ENCODE measurements around the gene MSMB. TPM values are rescaled to one million over a fixed set of nuclear protein-coding genes. Genes with fewer than 3 reads are reported as not detected.
"Not testable (repeated sequence)": the region's sequence is repeated elsewhere in the genome, so short reads cannot be mapped to it uniquely, and the experiment has no call there.

MSMB gene, protein sequence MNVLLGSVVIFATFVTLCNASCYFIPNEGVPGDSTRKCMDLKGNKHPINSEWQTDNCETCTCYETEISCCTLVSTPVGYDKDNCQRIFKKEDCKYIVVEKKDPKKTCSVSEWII
- not detected in 2 replicates for total RNA-seq

DNA sequence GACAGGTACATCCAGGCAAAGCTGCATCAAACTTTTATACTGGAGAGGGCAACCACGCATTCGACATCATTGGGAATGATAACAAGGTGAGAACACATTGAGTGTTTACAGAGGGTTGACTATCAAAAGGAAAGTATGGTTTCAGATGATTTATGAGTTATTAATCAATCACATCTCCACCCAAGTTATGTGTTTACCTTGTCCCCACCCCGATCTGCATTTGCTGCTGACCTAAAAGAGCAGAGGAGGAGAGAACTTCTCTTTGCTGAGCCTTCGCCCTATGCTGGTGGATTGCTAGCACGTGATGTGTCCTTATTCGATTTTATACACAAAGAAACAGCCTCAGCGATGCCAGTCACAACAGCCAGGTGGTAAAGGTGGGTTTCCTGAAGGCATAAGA, at the start of gene MSMB:
Gene MSMB, minus strand, starts transcription at position 9 of the 400 bp plus-strand sequence. CDS start 32 bp downstream, outside the sequence.
- no peak for DNase-seq (ENCODE audit: low read depth, low spot score)

DNA sequence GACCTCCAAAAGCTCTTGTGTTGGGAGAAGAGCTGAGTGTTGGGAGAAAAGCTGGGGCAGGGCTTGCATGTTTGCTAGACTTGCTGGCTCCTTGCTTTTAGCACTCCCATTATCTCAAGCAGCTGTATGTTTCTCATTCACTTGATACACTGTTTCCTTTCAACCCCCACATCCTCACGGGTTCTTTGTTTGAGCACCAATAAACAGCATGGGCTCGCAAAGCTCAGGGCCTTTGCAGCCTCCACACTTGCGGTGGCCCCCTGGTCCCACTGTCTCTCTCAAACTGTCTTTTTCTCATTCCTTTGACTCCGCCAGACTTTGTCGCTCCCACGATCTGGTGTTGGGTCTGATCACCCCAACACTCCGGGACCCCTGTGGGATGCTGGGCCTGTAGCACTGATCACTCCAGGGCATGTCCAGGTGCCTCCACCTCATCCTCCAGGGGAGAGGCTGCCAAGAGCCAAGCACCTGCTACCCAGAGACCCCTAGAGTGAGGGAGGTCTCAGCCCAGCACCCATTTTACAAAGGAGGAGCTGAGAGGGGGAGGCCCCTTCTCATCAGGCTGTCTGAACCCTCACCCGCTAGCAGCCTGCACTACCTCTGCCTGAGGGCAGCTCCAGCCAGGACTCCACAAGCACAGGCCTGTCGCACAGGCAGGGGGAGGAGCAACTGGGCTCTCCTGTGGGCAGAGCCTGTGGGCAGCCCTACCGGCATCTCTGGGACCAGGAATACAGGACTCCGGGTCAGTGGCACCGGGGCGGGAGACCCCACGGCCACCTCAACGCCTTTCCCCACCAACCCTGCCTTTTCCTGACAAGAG, 49.1 kb upstream of the MSMB start:
- DNase-seq (ENCODE audit: low read depth, low spot score), result no peak

DNA sequence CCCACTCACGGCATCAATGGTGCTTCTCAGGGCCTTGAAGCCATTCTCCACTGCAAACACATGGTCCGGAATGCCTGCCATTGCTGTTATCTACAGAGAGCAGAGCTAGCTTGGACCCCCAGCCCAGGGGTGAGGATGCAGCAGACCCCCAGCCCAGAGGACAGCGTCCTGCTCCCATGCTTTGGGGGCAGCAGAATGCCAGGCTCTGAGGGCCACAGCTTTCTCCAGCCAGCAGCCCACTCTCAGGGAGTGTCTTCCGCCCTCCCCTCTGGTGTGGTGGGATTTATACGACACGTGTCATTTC, 48.1 kb upstream of the MSMB start:
- no peak for DNase-seq (ENCODE audit: low read depth, low spot score)

DNA sequence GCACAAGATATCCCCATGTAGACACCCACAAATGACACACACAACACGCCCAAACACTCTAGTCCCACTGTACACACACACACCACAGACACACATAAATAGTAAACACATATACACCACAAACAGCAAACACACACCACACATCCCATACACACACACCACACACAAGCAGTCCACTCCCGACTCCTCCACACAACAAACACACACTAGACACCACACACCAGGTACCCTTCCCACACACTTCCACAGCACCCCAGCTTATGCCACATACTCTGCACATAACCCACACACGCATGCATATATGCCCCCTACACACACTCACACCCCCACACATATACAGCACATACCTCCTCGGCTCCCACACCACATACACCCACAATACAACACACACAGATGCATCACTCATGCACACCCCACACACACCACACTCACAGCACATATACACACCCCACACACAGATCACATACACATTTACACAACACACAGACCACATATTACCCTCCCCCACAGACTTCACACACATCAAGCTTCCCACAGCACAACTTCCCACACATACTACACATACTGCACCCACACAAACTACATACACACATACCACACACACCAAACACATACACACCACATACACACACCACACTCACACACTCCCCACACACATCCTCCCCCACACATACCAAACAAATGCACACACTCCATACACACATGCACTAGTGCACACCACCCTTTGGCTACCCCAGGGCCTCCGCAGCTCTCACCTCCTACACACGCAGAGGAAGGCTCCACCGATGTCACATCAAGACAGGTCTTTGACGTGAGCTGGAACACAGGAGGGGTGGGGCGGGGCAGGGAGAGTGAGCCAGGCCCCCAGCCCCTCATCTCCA, 47.5 kb upstream of the MSMB start:
- not testable (repeated sequence) for DNase-seq (ENCODE audit: low read depth, low spot score)

DNA sequence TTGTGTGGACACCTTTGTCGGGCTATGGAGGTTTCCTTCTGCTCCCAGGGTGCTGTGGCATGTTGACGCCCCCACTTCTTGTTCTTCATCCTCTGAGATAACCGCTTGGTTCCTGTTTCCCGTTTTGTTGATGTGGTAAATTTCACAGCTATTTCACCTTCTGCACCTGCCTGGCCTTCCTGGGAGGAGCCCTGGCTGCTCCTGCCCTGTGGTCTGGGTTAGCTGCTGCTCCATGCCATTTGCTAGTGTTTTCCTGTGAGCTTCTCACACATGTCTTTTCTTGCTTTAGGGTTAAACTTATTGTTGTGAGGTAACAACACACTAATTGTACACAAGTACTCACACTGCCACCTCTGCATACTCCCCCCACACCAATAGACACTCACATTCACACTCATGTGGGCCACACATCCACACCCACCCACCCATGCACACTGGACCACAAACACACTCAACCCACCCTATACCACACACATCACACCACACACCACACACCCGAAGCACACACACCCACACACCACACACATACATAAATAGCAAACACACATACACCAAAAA, 46.5 kb upstream of the MSMB start:
- no peak for DNase-seq (ENCODE audit: low read depth, low spot score)

DNA sequence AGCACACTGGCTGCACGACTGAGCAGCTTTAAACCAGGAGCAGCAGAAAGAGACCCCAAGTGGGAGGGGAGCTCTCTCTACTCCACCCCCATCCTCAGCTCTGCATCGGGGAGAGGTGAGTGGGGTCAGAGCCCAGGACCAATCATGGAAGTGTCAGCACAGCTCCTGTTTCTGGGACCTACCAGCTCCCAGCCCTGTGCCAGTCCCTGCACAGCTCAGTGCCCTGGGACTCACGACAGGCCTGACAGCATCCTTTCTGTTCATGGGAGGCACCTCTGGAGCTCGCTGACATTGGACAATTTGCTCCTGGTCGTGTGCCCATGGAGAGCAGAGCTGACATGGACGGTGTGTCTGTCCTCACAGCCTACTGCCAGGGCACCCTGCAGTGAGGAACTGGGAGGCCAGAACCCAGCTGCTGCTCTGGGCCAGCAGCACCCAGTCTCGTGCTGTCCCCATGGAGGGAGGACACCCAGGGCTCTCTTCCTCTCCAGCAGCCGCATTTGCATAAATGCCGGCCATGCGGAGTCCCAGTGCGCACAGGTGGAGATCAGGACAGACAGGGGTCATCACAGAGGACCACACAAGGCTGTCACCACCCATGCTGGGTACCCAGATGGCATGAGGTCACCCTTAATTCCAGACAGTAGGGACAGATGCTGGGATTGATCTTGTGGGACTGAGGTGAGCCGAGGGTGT, 45.9 kb upstream of the MSMB start:
- no peak for DNase-seq (ENCODE audit: low read depth, low spot score)

DNA sequence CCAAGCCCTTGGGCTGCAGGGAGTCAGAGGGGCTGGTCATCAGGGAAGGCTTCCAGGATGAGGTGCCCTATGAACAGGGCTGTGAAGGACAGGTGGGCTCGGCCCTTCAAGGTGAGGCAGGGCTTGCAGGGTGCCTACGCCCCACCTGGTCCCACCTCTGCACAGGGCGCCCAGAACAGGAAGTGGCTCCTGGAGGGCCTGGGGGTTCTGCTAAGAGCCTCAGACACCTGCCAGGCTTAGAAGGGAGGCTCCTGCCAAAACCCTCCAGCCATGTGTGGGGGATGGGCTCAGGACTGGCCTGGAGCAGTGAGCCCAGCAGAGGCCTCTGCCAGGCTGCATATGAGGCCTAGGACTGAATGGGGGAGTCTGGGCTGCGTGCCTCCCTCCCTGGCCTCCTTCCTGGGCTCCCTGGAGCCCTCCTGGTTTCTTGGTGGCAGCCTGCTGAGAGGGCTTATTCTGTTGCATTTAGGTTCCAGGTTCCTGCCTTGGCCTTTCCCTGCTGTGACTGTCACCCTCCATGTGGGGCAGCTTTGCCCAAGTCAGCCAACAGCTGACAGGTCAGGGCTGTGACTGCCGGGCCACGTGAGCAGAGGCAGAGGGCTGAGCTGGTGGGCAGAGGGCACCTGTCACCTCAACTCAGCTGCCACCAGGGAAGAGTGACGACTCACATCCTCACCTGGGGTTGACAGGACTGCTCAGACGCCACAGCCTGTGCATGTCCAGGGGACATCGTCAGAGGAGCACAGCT, 45.2 kb upstream of the MSMB start:
- DNase-seq (ENCODE audit: low read depth, low spot score), result no peak

DNA sequence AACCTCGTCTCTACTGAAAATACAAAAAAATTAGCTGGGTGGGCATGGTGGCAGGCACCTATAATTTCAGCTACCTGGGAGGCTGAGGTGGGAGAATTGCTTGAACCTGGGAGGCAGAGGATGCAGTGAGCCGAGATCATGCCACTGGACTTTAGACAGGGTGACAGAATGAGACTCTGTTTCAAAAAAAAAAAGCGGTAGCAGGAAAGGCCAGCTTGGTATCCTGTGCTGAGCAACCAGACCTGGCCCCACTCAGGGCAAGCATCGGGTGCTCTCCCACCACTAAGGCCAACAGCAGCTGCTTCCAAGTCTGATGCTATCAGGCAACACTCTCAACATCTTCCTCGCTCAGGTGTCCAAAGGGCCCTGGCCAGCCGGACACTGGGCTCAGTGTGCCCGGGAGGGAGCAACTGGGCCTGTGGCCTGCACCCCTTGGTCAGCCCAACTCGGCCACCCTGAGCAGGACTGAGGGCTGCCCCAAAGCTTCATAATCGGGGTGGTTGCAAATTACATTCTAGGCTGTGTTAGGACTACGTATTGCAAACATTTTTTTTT, 44.3 kb upstream of the MSMB start:
- no peak for DNase-seq (ENCODE audit: low read depth, low spot score)

DNA sequence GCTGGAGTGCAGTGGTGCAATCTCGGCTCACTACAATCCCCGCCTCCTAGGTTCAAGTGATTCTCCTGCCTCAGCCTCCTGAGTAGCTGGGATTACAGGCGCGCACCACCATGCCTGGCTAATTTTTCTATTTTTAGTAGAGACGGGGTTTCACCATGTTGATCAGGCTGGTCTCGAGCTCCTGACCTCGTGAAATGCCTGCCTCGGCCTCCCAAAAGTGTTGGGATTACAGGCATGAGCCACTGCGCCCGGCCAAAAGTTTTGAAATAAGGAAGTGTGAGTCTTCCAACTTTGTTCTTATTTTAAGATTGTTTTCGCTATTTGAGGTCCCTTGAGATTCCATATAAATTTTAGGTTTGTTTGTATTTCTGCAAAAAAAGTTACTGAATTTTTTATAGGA, 41.3 kb upstream of the MSMB start:
- DNase-seq (ENCODE audit: low read depth, low spot score), result not testable (repeated sequence)

DNA sequence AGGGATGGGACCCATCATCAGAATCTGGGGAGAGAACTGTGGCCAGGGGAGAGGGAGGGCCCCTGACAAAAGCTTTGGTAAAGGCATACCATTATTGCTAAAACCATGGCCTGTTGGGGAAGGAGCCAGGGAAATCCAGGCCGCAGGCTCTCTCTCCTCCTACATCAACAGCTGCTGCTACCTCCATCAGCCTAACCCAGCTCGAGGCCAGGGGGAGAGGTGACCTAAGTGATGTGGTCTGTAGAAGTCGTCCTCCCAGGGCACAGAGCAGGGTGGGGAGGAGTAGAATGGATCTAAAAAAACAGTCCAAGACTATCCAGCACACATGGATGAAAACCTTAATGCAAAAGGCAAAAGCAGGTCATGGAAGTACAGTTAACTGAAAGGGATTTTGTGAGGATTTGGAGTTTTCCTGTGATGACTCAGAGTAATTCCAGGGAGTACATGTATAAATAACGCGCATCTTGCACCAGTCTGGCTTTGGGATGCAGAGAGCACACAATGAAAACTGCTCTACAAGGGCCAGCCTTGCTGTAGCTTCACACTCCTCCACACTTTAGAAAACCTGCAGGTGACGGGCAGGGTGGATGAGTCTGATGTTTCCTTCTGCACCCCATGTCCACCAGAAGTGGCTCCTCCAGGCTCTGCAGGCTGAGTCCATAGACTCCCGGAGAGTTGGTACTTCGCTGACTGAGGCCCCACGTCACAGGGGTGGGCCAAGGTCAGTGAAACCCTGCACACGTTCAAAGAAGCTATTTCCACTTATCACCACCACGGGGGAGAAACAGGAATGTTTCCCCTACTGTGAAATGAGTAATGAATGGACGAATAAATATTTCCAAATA, 38.5 kb upstream of the MSMB start:
- DNase-seq (ENCODE audit: low read depth, low spot score), result no peak

DNA sequence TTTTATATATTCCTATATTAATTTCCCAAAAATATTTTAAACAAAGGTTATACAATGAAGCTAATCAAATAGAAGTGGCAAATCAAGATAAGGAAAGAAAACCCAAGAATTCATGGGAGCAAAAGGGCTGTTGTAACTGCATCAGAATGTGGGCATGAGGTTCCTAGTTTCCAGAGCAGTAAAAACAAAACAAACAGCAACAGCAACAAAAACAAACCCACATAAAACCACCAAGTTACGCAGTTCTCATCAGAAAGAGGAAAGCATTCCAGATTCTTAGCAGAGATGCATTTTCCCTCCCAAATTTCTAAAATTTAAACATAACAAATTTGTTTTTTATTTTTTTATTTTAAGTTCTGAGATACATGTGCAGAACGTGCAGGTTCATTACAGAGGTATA, 34.8 kb upstream of the MSMB start:
- no peak for DNase-seq (ENCODE audit: low read depth, low spot score)

DNA sequence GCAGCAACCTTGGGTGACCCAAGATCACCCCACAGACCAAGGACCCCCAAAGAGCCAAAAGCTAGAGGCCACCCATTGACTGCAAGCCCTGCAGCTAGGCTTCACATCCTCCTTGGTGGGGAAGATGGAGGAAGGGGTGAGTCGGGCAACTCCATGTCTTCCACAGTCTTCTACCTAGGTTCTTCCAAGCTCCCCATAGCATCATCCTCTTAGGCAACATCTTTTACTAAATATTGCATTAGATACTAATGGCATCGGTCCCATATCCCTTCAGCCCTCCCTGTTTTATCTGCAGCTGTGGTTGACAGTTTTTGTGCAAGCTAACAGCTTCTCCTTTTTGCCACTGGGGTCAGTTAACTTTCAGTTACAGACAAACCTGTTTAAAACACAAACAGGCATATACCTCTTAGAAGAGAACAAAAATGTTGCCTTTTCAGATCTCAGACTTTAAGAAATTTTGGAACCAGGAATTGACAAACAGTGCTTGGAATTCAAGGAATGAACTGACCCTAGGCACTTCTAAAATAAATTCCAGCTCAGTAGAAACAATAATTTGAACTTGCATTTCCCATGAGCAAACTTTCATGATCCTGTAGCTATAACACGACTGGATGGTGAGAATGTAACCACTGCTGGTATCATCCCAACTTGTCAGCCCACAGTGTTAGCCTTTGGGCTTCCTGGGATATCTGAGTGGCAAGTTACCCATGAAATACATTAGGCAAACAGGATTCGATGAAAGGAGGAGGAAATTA, 33.9 kb upstream of the MSMB start:
- DNase-seq (ENCODE audit: low read depth, low spot score), result no peak

DNA sequence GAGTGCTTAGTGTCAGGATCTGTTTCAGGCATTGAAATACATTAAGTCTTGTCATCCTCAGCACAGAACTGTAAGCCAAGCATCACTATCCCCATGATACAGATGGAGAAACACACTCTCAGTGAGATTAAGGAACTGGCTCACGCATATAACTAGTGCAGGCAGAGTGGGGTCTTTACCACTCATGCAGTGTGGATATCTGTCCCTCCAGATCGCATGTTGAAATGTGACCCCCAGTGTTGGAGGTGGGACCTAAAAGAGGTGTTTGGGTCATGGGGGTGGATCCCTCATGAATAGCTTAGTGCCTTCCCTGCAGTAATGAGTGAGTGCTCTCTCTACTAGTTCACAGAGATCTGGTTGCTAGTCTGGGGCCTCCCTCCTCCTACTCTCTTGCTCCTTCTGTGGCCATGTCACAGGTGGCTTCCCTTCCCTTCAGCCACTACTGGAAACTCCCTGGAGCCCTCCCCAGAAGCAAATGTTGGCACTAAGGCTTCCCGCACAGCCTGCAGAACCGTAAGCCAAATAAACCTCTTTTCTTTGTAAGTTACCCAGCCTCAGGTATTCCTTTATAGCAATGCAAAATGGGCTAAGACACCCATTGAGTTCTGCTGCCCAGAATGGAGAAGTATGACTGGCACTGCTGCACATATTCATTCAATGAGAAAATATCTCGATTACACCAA, 31.8 kb upstream of the MSMB start:
- DNase-seq (ENCODE audit: low read depth, low spot score), result no peak

DNA sequence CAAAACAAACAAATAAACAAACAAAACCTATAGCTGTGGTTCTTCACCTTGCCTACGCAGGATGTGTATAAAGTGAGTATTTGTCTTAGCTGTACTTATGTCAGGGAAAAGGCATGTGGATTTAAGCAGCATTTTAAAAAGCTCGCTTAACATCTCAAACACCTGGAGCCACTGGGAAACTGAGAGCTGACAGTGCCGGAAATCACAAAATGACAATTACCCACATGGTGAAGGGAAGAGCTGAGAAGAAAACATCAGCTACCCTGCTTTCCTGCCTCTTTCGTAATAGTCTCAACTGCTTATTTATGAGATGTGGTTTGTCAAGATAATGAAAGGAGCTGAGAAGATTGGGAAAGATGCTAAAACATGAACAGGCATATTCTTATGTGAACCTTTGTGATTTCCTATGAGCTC, 31.1 kb upstream of the MSMB start:
- DNase-seq (ENCODE audit: low read depth, low spot score), result no peak

DNA sequence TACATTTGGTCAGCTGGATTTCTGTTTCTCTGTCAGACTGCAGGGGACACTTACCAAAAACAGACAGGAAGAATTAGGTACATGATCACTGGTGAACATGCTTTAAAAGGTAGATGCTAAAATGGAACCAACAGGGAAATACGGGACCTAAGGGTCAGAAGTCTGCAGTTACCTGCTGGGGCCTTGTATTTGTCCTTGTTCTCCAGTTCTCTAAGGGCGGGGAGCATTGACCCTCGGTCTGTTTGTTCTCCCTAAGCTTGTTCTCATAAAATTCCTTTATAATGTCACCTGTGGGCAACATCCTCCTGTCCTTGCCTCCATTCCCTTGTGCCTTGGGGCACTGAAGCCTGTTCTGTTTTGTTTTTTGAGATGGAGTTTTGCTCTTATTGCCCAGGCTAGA, 29.8 kb upstream of the MSMB start:
- DNase-seq (ENCODE audit: low read depth, low spot score), result no peak

DNA sequence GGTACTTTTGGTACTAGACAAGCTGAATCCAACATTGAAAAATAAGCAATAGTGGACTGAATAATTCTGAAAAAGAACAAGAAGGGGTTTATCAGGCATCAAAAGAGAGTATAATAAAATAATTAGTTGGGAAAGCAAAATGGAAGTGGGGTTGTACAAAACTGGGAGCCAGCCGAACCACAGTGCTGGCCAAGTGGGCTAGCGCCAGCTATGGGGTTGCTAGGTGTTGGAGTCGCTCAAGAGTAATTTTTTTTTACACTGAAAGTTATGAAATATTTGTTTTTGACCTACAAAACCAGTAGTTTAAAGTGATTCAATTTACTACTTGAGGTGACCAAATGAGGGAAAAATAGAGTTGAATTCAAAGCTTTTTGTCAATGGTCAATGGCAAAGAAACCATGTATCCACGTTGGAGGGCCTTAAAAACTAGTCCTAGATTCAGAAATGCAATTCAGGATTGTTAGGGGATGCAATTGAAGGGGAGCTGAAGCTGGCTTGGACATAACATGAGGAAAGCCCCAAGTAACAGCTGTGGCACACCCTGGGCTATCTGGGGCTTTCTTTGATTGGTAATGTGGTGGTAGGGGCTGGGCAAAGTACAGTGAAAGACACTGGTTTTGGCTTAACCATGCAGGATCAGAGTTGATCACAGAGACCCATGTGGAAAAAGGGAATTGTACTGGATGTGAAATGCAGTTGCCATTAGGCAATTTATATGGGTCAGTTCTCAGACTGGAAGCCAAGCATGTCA, 28.3 kb upstream of the MSMB start:
- DNase-seq (ENCODE audit: low read depth, low spot score), result no peak

DNA sequence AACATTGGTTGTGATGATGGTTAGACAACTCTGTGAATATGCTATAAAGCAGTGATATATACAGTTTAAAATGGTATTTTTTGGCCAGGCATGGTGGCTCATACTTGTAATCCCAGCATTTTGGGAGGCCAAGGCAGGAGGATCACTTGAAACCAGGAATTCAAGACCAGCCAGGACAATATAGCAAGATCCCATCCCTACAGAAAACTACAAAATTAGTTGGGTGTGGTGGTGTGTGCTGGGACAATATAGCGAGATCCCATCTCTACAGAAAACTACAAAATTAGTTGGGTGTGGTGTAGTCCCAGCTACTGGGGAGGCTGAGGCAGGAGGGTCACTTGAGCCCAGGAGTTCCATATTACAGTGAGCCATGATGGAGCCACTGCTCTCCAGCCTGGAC, 27.5 kb upstream of the MSMB start:
- no peak for DNase-seq (ENCODE audit: low read depth, low spot score)

DNA sequence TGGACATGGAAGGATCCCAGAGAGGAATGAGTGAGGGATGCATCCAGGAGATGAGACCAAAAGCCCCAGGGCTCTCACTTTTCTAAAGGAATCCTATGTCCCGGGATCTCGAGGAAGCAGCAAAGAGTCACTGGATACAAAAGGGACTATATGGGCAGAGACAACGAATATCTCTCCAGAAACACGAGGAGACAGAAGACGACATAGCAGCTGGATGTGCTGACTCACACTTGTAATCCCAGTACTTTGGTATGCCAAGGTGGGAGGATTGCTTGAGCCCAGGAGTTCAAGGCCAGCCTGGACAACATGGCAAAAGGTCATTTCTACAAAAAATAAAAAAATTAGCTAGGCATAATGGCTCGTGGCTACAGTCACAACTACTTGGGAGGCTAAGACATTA, 24.7 kb upstream of the MSMB start:
- DNase-seq (ENCODE audit: low read depth, low spot score), result no peak

All from pulmonary artery endothelial cell (primary cell).